Measurements from ENCODE around the gene NEDD8. TPM values are rescaled to one million over a fixed set of nuclear protein-coding genes. Genes with fewer than 3 reads are reported as not detected.

Gene NEDD8
- total and polyA plus RNA-seq, 2 donors (not counting 1 experiment from before 2014, with no cell fraction given) = 86.7 to 98.5 TPM

- Histone ChIP-seq H3K4me2 (replicated peaks; ENCODE audit: low read depth, low read length, poor library complexity, severe bottlenecking) (no peak overlapping the region), H2AFZ (ENCODE audit: insufficient read depth, low read depth, low read length, poor library complexity, severe bottlenecking) (no peak overlapping the region), H3K9me3 (ENCODE audit: control extremely low read depth in 1 of 3, control insufficient read depth in 2 of 3, insufficient read depth in 1 of 3, low read length in 2 of 3) (no peaks in the 10 kb centered on the region), H3K36me3 (replicated peaks in 1 of 2; ENCODE audit: control extremely low read depth in 1 of 2, control insufficient read depth in 1 of 2, extremely low read depth in 1 of 2, insufficient read depth in 2 of 2, low read length in 1 of 2) (peaks cover 0 to 14% of the 10 kb centered on the region in 2 experiments), H3K4me1 (ENCODE audit: control insufficient read depth in 2 of 2, insufficient read depth in 2 of 2, low read length in 2 of 2) (peaks cover 28 to 35% of the 10 kb centered on the region in 2 donors), H3K27me3 (replicated peaks in 1 of 4; ENCODE audit: control extremely low read depth in 1 of 4, control insufficient read depth in 3 of 4, insufficient read depth in 4 of 4, low read length in 3 of 4) (no peaks in the 10 kb centered on the region), H4K20me1 (ENCODE audit: control insufficient read depth, insufficient read depth, low read length, poor library complexity, severe bottlenecking) (no peaks in the 10 kb centered on the region), H3K79me2 (ENCODE audit: control insufficient read depth, insufficient read depth, low read length) (peaks cover 52% of the 10 kb centered on the region), H3K27ac (ENCODE audit: low read length in 2 of 2) (no peak overlapping the region), H3K9ac (ENCODE audit: low read length) (no peak overlapping the region), H3K4me3 (ENCODE audit: control extremely low read depth in 1 of 5, extremely low read depth in 1 of 5, insufficient read depth in 1 of 5, low read depth in 2 of 5, low read length in 4 of 5) (no peak overlapping the region)
- WGBS (ENCODE audit: insufficient coverage) = 97% methylated on average over 12 of the region's 15 CpGs
- intact Hi-C loops (cut with micrococcal nuclease) = no loop called here
- ChIA-PET POLR2A (no interaction called here), CTCF (no interaction called here)
- ATAC-seq (ENCODE audit: low read depth) (no peak), DNase-seq (no peak)
- Mint-ChIP-seq H3K27me3 (no peaks in the 10 kb centered on the region), H3K9me3 (ENCODE audit: insufficient read depth) (no peaks in the 10 kb centered on the region), H3K4me3 (peak overlapping the region; percentile 62), H3K27ac (peak overlapping the region; percentile 37), H3K4me1 (peaks cover 54% of the 10 kb centered on the region)
- TF ChIP-seq EZH2 (IDR thresholded peaks at IDR 0.05; ENCODE audit: borderline replicate concordance, insufficient read depth, low read depth, low read length, poor library complexity, severe bottlenecking) (no peak), CTCF (IDR thresholded peaks at IDR 0.05) (no peak)
Observed at GRCh38 chr14:24192933-24193332, 39.2 kb downstream of the NEDD8 start.

GRCh38 chr14:24190416-24190815 lies 41.8 kb downstream of the NEDD8 start:
- Histone ChIP-seq H3K27ac (ENCODE audit: low read length in 2 of 2) (no peak overlapping the region), H3K4me2 (replicated peaks; ENCODE audit: low read depth, low read length, poor library complexity, severe bottlenecking) (no peak overlapping the region), H3K27me3 (replicated peaks in 1 of 4; ENCODE audit: control extremely low read depth in 1 of 4, control insufficient read depth in 3 of 4, insufficient read depth in 4 of 4, low read length in 3 of 4) (no peaks in the 10 kb centered on the region), H3K4me1 (ENCODE audit: control insufficient read depth in 2 of 2, insufficient read depth in 2 of 2, low read length in 2 of 2) (peaks cover 25 to 29% of the 10 kb centered on the region in 2 donors), H3K4me3 (ENCODE audit: control extremely low read depth in 1 of 5, extremely low read depth in 1 of 5, insufficient read depth in 1 of 5, low read depth in 2 of 5, low read length in 4 of 5) (no peak overlapping the region), H3K9ac (ENCODE audit: low read length) (no peak overlapping the region), H3K79me2 (ENCODE audit: control insufficient read depth, insufficient read depth, low read length) (peaks cover 66% of the 10 kb centered on the region), H3K9me3 (ENCODE audit: control extremely low read depth in 1 of 3, control insufficient read depth in 2 of 3, insufficient read depth in 1 of 3, low read length in 2 of 3) (no peaks in the 10 kb centered on the region), H4K20me1 (ENCODE audit: control insufficient read depth, insufficient read depth, low read length, poor library complexity, severe bottlenecking) (no peaks in the 10 kb centered on the region), H2AFZ (ENCODE audit: insufficient read depth, low read depth, low read length, poor library complexity, severe bottlenecking) (no peak overlapping the region), H3K36me3 (replicated peaks in 1 of 2; ENCODE audit: control extremely low read depth in 1 of 2, control insufficient read depth in 1 of 2, extremely low read depth in 1 of 2, insufficient read depth in 2 of 2, low read length in 1 of 2) (peaks cover 3 to 27% of the 10 kb centered on the region in 2 experiments)
- 96% methylated on average over 8 of the region's 10 CpGs for WGBS (ENCODE audit: insufficient coverage)
- Mint-ChIP-seq H3K4me3 (no peak overlapping the region), H3K27ac (no peak overlapping the region), H3K9me3 (ENCODE audit: insufficient read depth) (no peaks in the 10 kb centered on the region), H3K27me3 (no peaks in the 10 kb centered on the region), H3K4me1 (peaks cover 50% of the 10 kb centered on the region)
- DNase-seq = no peak
- ChIA-PET CTCF (interaction anchor here (1.5 to 3.4 kb wide), 3 partner anchors 23 to 120 kb away, joined by 4 to 11 read pairs (median 5); partner anchors contain the start of genes CHMP4A, LTB4R2 and TINF2), POLR2A (interaction anchor here (1.3 kb wide), 1 partner anchor 23 kb away, joined by 3 read pairs; the partner anchor contains the start of gene CHMP4A)
- TF ChIP-seq CTCF (IDR thresholded peaks at IDR 0.05) (no peak), EZH2 (IDR thresholded peaks at IDR 0.05; ENCODE audit: borderline replicate concordance, insufficient read depth, low read depth, low read length, poor library complexity, severe bottlenecking) (no peak)
- no peak for ATAC-seq (ENCODE audit: low read depth)
- intact Hi-C loops (cut with micrococcal nuclease) = no loop called here
